ENCODE measurements around the gene ZNF324.

GRCh38 chr19:58518256-58519086, 51.6 kb downstream of the ZNF324 start:
- TF ChIP-seq POLR2A (IDR thresholded peaks at IDR 0.05; ENCODE audit: low read length) (peak; percentile 15), GATA1 (IDR thresholded peaks at IDR 0.05; ENCODE audit: low read depth, low read length) (no peak)
